SK-N-SH (cell line): ENCODE data around the gene TUBB8. TPM values are rescaled to one million over a fixed set of nuclear protein-coding genes. Genes with fewer than 3 reads are reported as not detected.

Source experiments
- CTCF ChIA-PET: fragments of 300-600, 350-600 bp; formaldehyde crosslinking; extraction: SDS; loops from one replicate; lab custom pipeline; 2021; lab: Yijun Ruan, JAX
- POLR2A ChIA-PET: fragments of 350-600 bp; sonication (Branson Sonifier 250); formaldehyde crosslinking; extraction: SDS; loops from one replicate; lab custom pipeline; 2020; ENCODE audit warnings: antibody characterized with exemption, inconsistent platforms; lab: Yijun Ruan, JAX
- DNase-seq: peaks from one replicate; pipeline ENCODE4 v3.0.0; 2012
- H2AFZ ChIP-seq: fragments of 200-600 bp; sonication (generic); 2 replicates; pipeline ENCODE4 v1.8.1; 2016; ENCODE audit warnings: antibody characterized with exemption, mild to moderate bottlenecking, low read depth
- H3F3A ChIP-seq: fragments of 200-600 bp; sonication (generic); replicated peaks from 2 replicates; pipeline ENCODE3; 2016; ENCODE audit warnings: antibody characterized with exemption, mild to moderate bottlenecking; ENCODE audit not compliant: insufficient read depth
- H3K27ac ChIP-seq, 2 experiments: fragments of 200-500 bp in 1 of 2; fragments of 200-600 bp in 1 of 2; sonication (Bioruptor generic) in 1 of 2; sonication (generic), shearing (Covaris generic) in 1 of 2; 2 replicates each; pipeline versions ENCODE4 v1.5.1 to v1.6.1; 2014 to 2016; ENCODE audit warnings: low read depth in 2 of 2, inconsistent platforms in 1 of 2, low read length in 1 of 2, mild to moderate bottlenecking in 1 of 2, mixed read lengths in 1 of 2
- H3K27me3 ChIP-seq: fragments of 200-600 bp; sonication (generic), shearing (Covaris generic); 2 replicates; pipeline ENCODE4 v1.6.1; 2016; ENCODE audit warnings: mixed run types; ENCODE audit not compliant: insufficient read depth
- H3K36me3 ChIP-seq, 2 experiments: fragments of 200-500 bp in 1 of 2; fragments of 200-600 bp in 1 of 2; sonication (Bioruptor generic) in 1 of 2; sonication (generic) in 1 of 2; replicated peaks in 1 of 2; 2 replicates each; pipeline versions ENCODE3 to v1.5.1; 2014 to 2016; ENCODE audit warnings: low read length in 1 of 2, mild to moderate bottlenecking in 1 of 2; ENCODE audit not compliant: insufficient read depth in 2 of 2, control insufficient read depth in 1 of 2
- H3K4me1 ChIP-seq, 2 experiments: fragments of 200-500 bp in 1 of 2; fragments of 200-600 bp in 1 of 2; sonication (Bioruptor generic) in 1 of 2; sonication (generic), shearing (Covaris generic) in 1 of 2; 2 replicates each; pipeline versions ENCODE4 v1.5.1 to v1.6.1; 2014 to 2016; ENCODE audit warnings: low read depth in 1 of 2, low read length in 1 of 2, mixed run types in 1 of 2; ENCODE audit not compliant: insufficient read depth in 2 of 2, control insufficient read depth in 1 of 2
- H3K4me2 ChIP-seq: fragments of 200-600 bp; sonication (generic), shearing (Covaris generic); 2 replicates; pipeline ENCODE4 v1.6.1; 2017; ENCODE audit warnings: mixed run types
- H3K4me3 ChIP-seq, 2 experiments: fragments of 200-500 bp in 1 of 2; fragments of 200-600 bp in 1 of 2; sonication (Bioruptor generic) in 1 of 2; sonication (generic), shearing (Covaris generic) in 1 of 2; 2 replicates each; pipeline versions ENCODE4 v1.5.1 to v1.8.1; 2014 to 2016; ENCODE audit warnings: low read depth in 2 of 2, inconsistent platforms in 1 of 2, low read length in 1 of 2, mild to moderate bottlenecking in 1 of 2, mixed read lengths in 1 of 2, moderate library complexity in 1 of 2
- H3K79me2 ChIP-seq: fragments of 200-600 bp; sonication (generic); 2 replicates; pipeline ENCODE4 v1.8.1; 2017; ENCODE audit warnings: mild to moderate bottlenecking; ENCODE audit not compliant: insufficient read depth
- H3K9ac ChIP-seq: fragments of 200-600 bp; sonication (generic); 2 replicates; pipeline ENCODE4 v1.6.1; 2017; ENCODE audit warnings: mixed run types
- H3K9me2 ChIP-seq: fragments of 200-600 bp; sonication (generic); 2 replicates; pipeline ENCODE4 v1.6.1; 2017; ENCODE audit warnings: mixed run types
- H3K9me3 ChIP-seq: fragments of 200-600 bp; sonication (generic); 2 replicates; pipeline ENCODE4 v1.6.1; 2017; ENCODE audit warnings: mixed run types, mild to moderate bottlenecking, moderate library complexity
- H4K20me1 ChIP-seq: fragments of 200-600 bp; sonication (generic); 2 replicates; pipeline ENCODE4 v1.6.1; 2017; ENCODE audit warnings: mild to moderate bottlenecking, mixed run types; ENCODE audit not compliant: insufficient read depth
- ELF1 ChIP-seq: IDR thresholded peaks from 2 replicates; pipeline ENCODE4 v1.4.0; 2012
- EP300 ChIP-seq, 2 experiments: IDR thresholded peaks; 2 replicates each; pipeline versions ENCODE4 v1.4.0 to v1.6.1; 2012; ENCODE audit warnings: borderline replicate concordance in 1 of 2, low read depth in 1 of 2, low read length in 1 of 2
- EZH2phosphoT487 ChIP-seq: fragments of 200-600 bp; sonication (generic); IDR thresholded peaks from 2 replicates; pipeline ENCODE4 v1.6.1; 2017; ENCODE audit warnings: low read depth, mixed run types, mild to moderate bottlenecking, antibody characterized with exemption, moderate library complexity, borderline replicate concordance
- GATA2 ChIP-seq: sonication (generic); formaldehyde crosslinking; IDR thresholded peaks from 2 replicates; pipeline ENCODE4 v1.5.0; 2020; ENCODE audit warnings: mild to moderate bottlenecking, missing genetic modification reagents
- JUND ChIP-seq: IDR thresholded peaks from 2 replicates; pipeline ENCODE4 v1.4.0; 2012
- MAX ChIP-seq: IDR thresholded peaks from 2 replicates; pipeline ENCODE4 v1.4.0; 2012; ENCODE audit warnings: low read depth
- MEF2A ChIP-seq: IDR thresholded peaks from 2 replicates; pipeline ENCODE4 v1.4.0; 2012; ENCODE audit warnings: low read depth, borderline replicate concordance
- NRF1 ChIP-seq: IDR thresholded peaks from 2 replicates; pipeline ENCODE4 v1.6.1; 2012; ENCODE audit warnings: low read depth, mild to moderate bottlenecking, low read length
- RAD21 ChIP-seq: IDR thresholded peaks from 2 replicates; pipeline ENCODE4 v1.6.1; 2012; ENCODE audit warnings: mild to moderate bottlenecking, low read length
- RCOR1 ChIP-seq: fragments of 150-350 bp; IDR thresholded peaks from 2 replicates; pipeline ENCODE4 v1.6.1; 2017; ENCODE audit warnings: antibody characterized with exemption, low read length
- REST ChIP-seq: IDR thresholded peaks from 2 replicates; pipeline ENCODE4 v1.6.1; 2012; ENCODE audit warnings: mild to moderate bottlenecking, low read depth, low read length, moderate library complexity
- RXRA ChIP-seq: IDR thresholded peaks from 2 replicates; pipeline ENCODE4 v1.4.0; 2012; ENCODE audit warnings: low read depth, mild to moderate bottlenecking, borderline replicate concordance
- SIN3A ChIP-seq: IDR thresholded peaks from 2 replicates; pipeline ENCODE4 v1.6.1; 2012; ENCODE audit warnings: low read depth, mild to moderate bottlenecking, low read length, moderate library complexity, borderline replicate concordance
- SMC3 ChIP-seq: IDR thresholded peaks from 2 replicates; pipeline ENCODE4 v1.6.1; 2012; ENCODE audit warnings: low read depth, low read length, improper control_type of control experiment
- TAF1 ChIP-seq: IDR thresholded peaks from 2 replicates; pipeline ENCODE4 v1.6.1; 2012; ENCODE audit warnings: low read depth, mild to moderate bottlenecking, low read length, moderate library complexity, borderline replicate concordance
- TEAD4 ChIP-seq: IDR thresholded peaks from 2 replicates; pipeline ENCODE4 v1.4.0; 2012; ENCODE audit warnings: mild to moderate bottlenecking, borderline replicate concordance; ENCODE audit not compliant: insufficient read depth
- USF1 ChIP-seq: IDR thresholded peaks from 2 replicates; pipeline ENCODE4 v1.4.0; 2012; ENCODE audit warnings: low read depth, borderline replicate concordance
- YY1 ChIP-seq: IDR thresholded peaks from 2 replicates; pipeline ENCODE4 v1.4.0; 2012; ENCODE audit warnings: low read depth, mild to moderate bottlenecking
- WGBS: methylation state at CpG from one replicate; pipeline ENCODE4 v1.1.6; 2017; ENCODE audit warnings: low lambda C conversion rate; 5-methylcytosine and 5-hydroxymethylcytosine counted together
- polyA plus RNA-seq, 3 experiments: library from polyadenylated mRNA; depleted of rRNA; stranded (reverse); fragments of >200 nt; gene quantifications; 2 replicates each; pipeline ENCODE4 v1.2.3, GENCODE V29; 2012

The TUBB8 gene
- polyA plus RNA-seq (2012; rRNA removed): 0.06 and 0.13 TPM in 2 replicates
- polyA plus RNA-seq (2012; cell fraction: cytosol; rRNA removed): 0.03 and 0.05 TPM in 2 replicates
- 0.45 and 0.61 TPM in 2 replicates for polyA plus RNA-seq (2012; cell fraction: nucleus; rRNA removed)

GRCh38 chr10:48996-49395 is at the start of gene TUBB8:
Gene TUBB8, minus strand, starts transcription at chr10:49296. Its CDS starts 58 bp downstream, at chr10:49238.
- no peaks in the 10 kb centered on the region for H3K36me3 ChIP-seq
- no peak within 1 kb of the TSS for H3K4me3 ChIP-seq
- H3K27me3 ChIP-seq: no peaks in the 10 kb centered on the region
- no peaks in the 10 kb centered on the region; a peak in 1 of 4 replicates for H3K4me1 ChIP-seq
- no peak for DNase-seq
- no peaks in the 10 kb centered on the region for H3K9me2 ChIP-seq
- no peak within 1 kb of the TSS for H3K27ac ChIP-seq
- POLR2A ChIA-PET: no interaction called here
- 75% methylated on average over 27 of the region's 34 CpGs for WGBS
- H4K20me1 ChIP-seq: no peaks in the 10 kb centered on the region
- H3K9ac ChIP-seq: no peak within 1 kb of the TSS
- H3K79me2 ChIP-seq: no peaks in the 10 kb centered on the region
- H3K4me2 ChIP-seq: no peak within 1 kb of the TSS
- CTCF ChIA-PET: interaction anchor here (1.7 kb wide), 1 partner anchor 25 kb away, joined by 6 read pairs; no protein-coding TSS in a partner anchor
- no peaks in the 10 kb centered on the region for H3K9me3 ChIP-seq
- no peaks in the 10 kb centered on the region for H3F3A ChIP-seq
- TF ChIP-seq NRF1: no peak
- TF ChIP-seq EP300 (IDR thresholded peaks at IDR 0.05; ENCODE audit: borderline replicate concordance in 1 of 2, low read depth in 1 of 2, low read length in 1 of 2): no peak
- TF ChIP-seq ELF1: no peak
- TF ChIP-seq MEF2A: no peak
- TF ChIP-seq RCOR1: no peak
- TF ChIP-seq MAX: no peak
- TF ChIP-seq YY1: no peak
- TF ChIP-seq SIN3A: no peak
- no peak for TF ChIP-seq RAD21
- TF ChIP-seq JUND: no peak
- no peak for TF ChIP-seq USF1
- no peak for TF ChIP-seq SMC3
- TF ChIP-seq TEAD4: no peak
- no peak for TF ChIP-seq GATA2 (CRISPR knock-in tag)
- no peak for TF ChIP-seq TAF1
- no peak within 1 kb of the TSS for H2AFZ ChIP-seq

- no peaks in the 10 kb centered on the region for H3K9me2 ChIP-seq
- H4K20me1 ChIP-seq: no peaks in the 10 kb centered on the region
- H3K9me3 ChIP-seq: peaks cover 5% of the 10 kb centered on the region
- ChIA-PET CTCF (interaction anchor here (1.1 kb wide), 1 partner anchor 20 kb away, joined by 3 read pairs; no protein-coding TSS in a partner anchor), POLR2A (no interaction called here)
- no peaks in the 10 kb centered on the region for H3F3A ChIP-seq
- H2AFZ ChIP-seq: no peak overlapping the region
- 0% methylated on average over 1 of the region's 1 CpG for WGBS
- H3K9ac ChIP-seq: no peak overlapping the region
- H3K36me3 ChIP-seq: no peaks in the 10 kb centered on the region
- no peaks in the 10 kb centered on the region for H3K27me3 ChIP-seq
- no peak overlapping the region for H3K4me3 ChIP-seq
- H3K4me1 ChIP-seq: no peaks in the 10 kb centered on the region; a peak in 1 of 4 replicates
- no peak overlapping the region for H3K4me2 ChIP-seq
- no peak for DNase-seq
- no peak for TF ChIP-seq RCOR1
- TF ChIP-seq RXRA: no peak
- TF ChIP-seq TAF1: no peak
- TF ChIP-seq EZH2phosphoT487: no peak
- no peak for TF ChIP-seq REST
- no peak for TF ChIP-seq ELF1
- H3K27ac ChIP-seq: no peak overlapping the region
- H3K79me2 ChIP-seq: no peaks in the 10 kb centered on the region
Measured at GRCh38 chr10:96466-96865, 47.4 kb upstream of the TUBB8 start.
